Upper lobe of left lung (tissue), 4 donors: ENCODE results near the gene CREB3L4.

ENCODE experiments used
- CTCF ChIP-seq, 6 experiments: fragments of 450-650 bp in 4 of 6; fragments of 200-600 bp in 2 of 6; sonication (generic) in 2 of 6; IDR thresholded peaks; one replicate each; pipeline ENCODE4 v1.5.1; 2016 to 2019; ENCODE audit warnings: antibody characterized with exemption in 6 of 6
- POLR2A ChIP-seq, 4 donors: fragments of 450-650 bp; IDR thresholded peaks; one replicate each; pipeline ENCODE4 v1.5.1; 2016 to 2017; ENCODE audit warnings: antibody characterized with exemption in 4 of 4, mild to moderate bottlenecking in 2 of 4

GRCh38 chr1:153945131-153945794, 22.4 kb upstream of the CREB3L4 start:
- TF ChIP-seq CTCF (IDR thresholded peaks at IDR 0.05) (no peak), POLR2A (IDR thresholded peaks at IDR 0.05) (peak in 1 of 4 donors; percentile 37)
